Activated naive CD4-positive, alpha-beta T cell treated with anti-CD3 and anti-CD28 coated beads, Interleukin-2, amount 50 U/mL, for 24 hours (primary cell): ENCODE data around the gene SMAD2.

Experiments used
- H3K27ac Mint-ChIP-seq: one replicate; pipeline ENCODE4 v1.8.0; 2021; ENCODE audit warnings: mild to moderate bottlenecking, mixed read lengths
- H3K27me3 Mint-ChIP-seq: one replicate; pipeline ENCODE4 v1.8.0; 2021; ENCODE audit warnings: mixed read lengths
- H3K36me3 Mint-ChIP-seq: one replicate; pipeline ENCODE4 v1.8.0; 2021; ENCODE audit warnings: mixed read lengths
- H3K4me1 Mint-ChIP-seq: one replicate; pipeline ENCODE4 v1.8.0; 2021; ENCODE audit warnings: mixed read lengths
- H3K4me3 Mint-ChIP-seq: one replicate; pipeline ENCODE4 v1.8.0; 2021; ENCODE audit warnings: mild to moderate bottlenecking, mixed read lengths
- H3K9me3 Mint-ChIP-seq: one replicate; pipeline ENCODE4 v1.8.0; 2021; ENCODE audit warnings: mixed read lengths

The SMAD2 gene

GRCh38 chr18:47893047-47893446 is 37.4 kb downstream of the SMAD2 start:
- Mint-ChIP-seq H3K36me3 (peaks cover 30% of the 10 kb centered on the region), H3K9me3 (no peaks in the 10 kb centered on the region), H3K4me1 (peaks cover 66% of the 10 kb centered on the region), H3K27me3 (no peaks in the 10 kb centered on the region), H3K27ac (peak overlapping the region; percentile 55), H3K4me3 (no peak overlapping the region)

GRCh38 chr18:47888156-47888555 is 42.3 kb downstream of the SMAD2 start:
- Mint-ChIP-seq H3K36me3 (peaks cover 27% of the 10 kb centered on the region), H3K4me1 (peaks cover 64% of the 10 kb centered on the region), H3K27ac (no peak overlapping the region), H3K27me3 (no peaks in the 10 kb centered on the region), H3K4me3 (no peak overlapping the region), H3K9me3 (no peaks in the 10 kb centered on the region)

- no peaks in the 10 kb centered on the region for H3K9me3 Mint-ChIP-seq
- peaks cover 30% of the 10 kb centered on the region for H3K36me3 Mint-ChIP-seq
- peaks cover 63% of the 10 kb centered on the region for H3K4me1 Mint-ChIP-seq
- no peaks in the 10 kb centered on the region for H3K27me3 Mint-ChIP-seq
- H3K27ac Mint-ChIP-seq = peak overlapping the region; percentile 38
- no peak overlapping the region for H3K4me3 Mint-ChIP-seq
These were observed 43.2 kb downstream of the SMAD2 start for GRCh38 chr18:47887227-47887626.

- no peaks in the 10 kb centered on the region for H3K9me3 Mint-ChIP-seq
- peak overlapping the region; percentile 86 for H3K27ac Mint-ChIP-seq
- peak overlapping the region; percentile 12 for H3K4me3 Mint-ChIP-seq
- H3K27me3 Mint-ChIP-seq = no peaks in the 10 kb centered on the region
- H3K4me1 Mint-ChIP-seq = peaks cover 67% of the 10 kb centered on the region
- H3K36me3 Mint-ChIP-seq = peaks cover 38% of the 10 kb centered on the region
These were observed 46.6 kb downstream of the SMAD2 start for GRCh38 chr18:47883771-47884413.

- H3K9me3 Mint-ChIP-seq = no peaks in the 10 kb centered on the region
- H3K4me1 Mint-ChIP-seq = peaks cover 65% of the 10 kb centered on the region
- no peak overlapping the region for H3K4me3 Mint-ChIP-seq
- H3K27me3 Mint-ChIP-seq = no peaks in the 10 kb centered on the region
- H3K36me3 Mint-ChIP-seq = peaks cover 34% of the 10 kb centered on the region
- no peak overlapping the region for H3K27ac Mint-ChIP-seq
These were observed 47.8 kb downstream of the SMAD2 start for GRCh38 chr18:47882641-47883040.

GRCh38 chr18:47881752-47882455 is 48.6 kb downstream of the SMAD2 start:
- H3K36me3 Mint-ChIP-seq = peaks cover 28% of the 10 kb centered on the region
- no peaks in the 10 kb centered on the region for H3K9me3 Mint-ChIP-seq
- no peak overlapping the region for H3K4me3 Mint-ChIP-seq

GRCh38 chr18:47881042-47881441 is 49.4 kb downstream of the SMAD2 start:
- H3K4me1 Mint-ChIP-seq = peaks cover 62% of the 10 kb centered on the region
- peaks cover 23% of the 10 kb centered on the region for H3K36me3 Mint-ChIP-seq
- no peaks in the 10 kb centered on the region for H3K9me3 Mint-ChIP-seq
- no peaks in the 10 kb centered on the region for H3K27me3 Mint-ChIP-seq
- no peak overlapping the region for H3K27ac Mint-ChIP-seq
- peak overlapping the region; percentile 5 for H3K4me3 Mint-ChIP-seq

More at GRCh38 chr18:47881752-47882455, 48.6 kb downstream of the SMAD2 start:
- no peaks in the 10 kb centered on the region for H3K27me3 Mint-ChIP-seq
- H3K4me1 Mint-ChIP-seq = peaks cover 61% of the 10 kb centered on the region
- no peak overlapping the region for H3K27ac Mint-ChIP-seq

GRCh38 chr18:47877892-47878291 is 52.6 kb downstream of the SMAD2 start:
- Mint-ChIP-seq H3K9me3 (no peaks in the 10 kb centered on the region), H3K36me3 (peaks cover 19% of the 10 kb centered on the region), H3K27me3 (no peaks in the 10 kb centered on the region), H3K4me3 (no peak overlapping the region), H3K27ac (no peak overlapping the region), H3K4me1 (peaks cover 59% of the 10 kb centered on the region)

GRCh38 chr18:47876813-47877212 is 53.6 kb downstream of the SMAD2 start:
- H3K27ac Mint-ChIP-seq = peak overlapping the region; percentile 2
- peaks cover 19% of the 10 kb centered on the region for H3K36me3 Mint-ChIP-seq
- no peaks in the 10 kb centered on the region for H3K9me3 Mint-ChIP-seq
- H3K4me3 Mint-ChIP-seq = no peak overlapping the region
- H3K27me3 Mint-ChIP-seq = no peaks in the 10 kb centered on the region
- peaks cover 63% of the 10 kb centered on the region for H3K4me1 Mint-ChIP-seq

GRCh38 chr18:47873625-47874024 is 56.8 kb downstream of the SMAD2 start:
- Mint-ChIP-seq H3K27ac (peak overlapping the region; percentile 51), H3K27me3 (no peaks in the 10 kb centered on the region), H3K4me3 (peak overlapping the region; percentile 15), H3K9me3 (no peaks in the 10 kb centered on the region), H3K4me1 (peaks cover 72% of the 10 kb centered on the region), H3K36me3 (peaks cover 15% of the 10 kb centered on the region)

GRCh38 chr18:47872426-47872825 is 58.0 kb downstream of the SMAD2 start:
- H3K4me3 Mint-ChIP-seq = no peak overlapping the region
- H3K9me3 Mint-ChIP-seq = no peaks in the 10 kb centered on the region
- peaks cover 21% of the 10 kb centered on the region for H3K36me3 Mint-ChIP-seq
- H3K27ac Mint-ChIP-seq = no peak overlapping the region
- H3K4me1 Mint-ChIP-seq = peaks cover 64% of the 10 kb centered on the region
- H3K27me3 Mint-ChIP-seq = no peaks in the 10 kb centered on the region

- Mint-ChIP-seq H3K9me3 (no peaks in the 10 kb centered on the region), H3K4me1 (peaks cover 56% of the 10 kb centered on the region), H3K27me3 (no peaks in the 10 kb centered on the region), H3K27ac (no peak overlapping the region), H3K4me3 (no peak overlapping the region), H3K36me3 (peaks cover 25% of the 10 kb centered on the region)
These were observed 59.2 kb downstream of the SMAD2 start for GRCh38 chr18:47871288-47871687.

GRCh38 chr18:47870605-47871004 is 59.9 kb downstream of the SMAD2 start:
- Mint-ChIP-seq H3K36me3 (peaks cover 25% of the 10 kb centered on the region), H3K4me1 (peaks cover 54% of the 10 kb centered on the region), H3K9me3 (no peaks in the 10 kb centered on the region), H3K4me3 (no peak overlapping the region), H3K27me3 (no peaks in the 10 kb centered on the region), H3K27ac (no peak overlapping the region)

GRCh38 chr18:47868744-47869143 is 61.7 kb downstream of the SMAD2 start:
- H3K4me1 Mint-ChIP-seq = peaks cover 37% of the 10 kb centered on the region

GRCh38 chr18:47865183-47865582 is 65.3 kb downstream of the SMAD2 start:
- Mint-ChIP-seq H3K27me3 (no peaks in the 10 kb centered on the region), H3K27ac (no peak overlapping the region), H3K4me1 (peaks cover 14% of the 10 kb centered on the region), H3K36me3 (peaks cover 49% of the 10 kb centered on the region), H3K4me3 (no peak overlapping the region), H3K9me3 (no peaks in the 10 kb centered on the region)

More at GRCh38 chr18:47868744-47869143, 61.7 kb downstream of the SMAD2 start:
- Mint-ChIP-seq H3K27ac (no peak overlapping the region), H3K4me3 (no peak overlapping the region), H3K36me3 (peaks cover 29% of the 10 kb centered on the region), H3K27me3 (no peaks in the 10 kb centered on the region), H3K9me3 (no peaks in the 10 kb centered on the region)

GRCh38 chr18:47863041-47863440 is 67.4 kb downstream of the SMAD2 start:
- Mint-ChIP-seq H3K27ac (no peak overlapping the region), H3K4me1 (peaks cover 4% of the 10 kb centered on the region), H3K27me3 (no peaks in the 10 kb centered on the region), H3K9me3 (peaks cover 7% of the 10 kb centered on the region), H3K4me3 (no peak overlapping the region), H3K36me3 (peaks cover 56% of the 10 kb centered on the region)
